HUES64 (cell line): Measurements from ENCODE around the gene RIC3.

Experiments
- H3K27ac ChIP-seq: 2 replicates; pipeline ENCODE4 v1.7.0; 2013; ENCODE audit warnings: low read depth, low read length, inconsistent platforms
- H3K27me3 ChIP-seq: 2 replicates; pipeline ENCODE4 v1.6.1; 2013; ENCODE audit warnings: mild to moderate bottlenecking, low read length; ENCODE audit not compliant: insufficient read depth
- H3K36me3 ChIP-seq: 2 replicates; pipeline ENCODE4 v1.6.1; 2013; ENCODE audit warnings: mild to moderate bottlenecking, low read length; ENCODE audit not compliant: insufficient read depth
- H3K4me1 ChIP-seq: 2 replicates; pipeline ENCODE4 v1.6.1; 2013; ENCODE audit warnings: mild to moderate bottlenecking, low read length, moderate library complexity; ENCODE audit not compliant: insufficient read depth
- H3K4me3 ChIP-seq: 2 replicates; pipeline ENCODE4 v1.5.1; 2013; ENCODE audit warnings: mild to moderate bottlenecking, low read length, moderate library complexity
- H3K9ac ChIP-seq: 2 replicates; pipeline ENCODE4 v1.6.1; 2013; ENCODE audit warnings: mild to moderate bottlenecking, low read depth, low read length
- H3K9me3 ChIP-seq: 2 replicates; pipeline ENCODE4 v1.6.1; 2013; ENCODE audit warnings: low read depth, low read length; ENCODE audit not compliant: insufficient read depth
- WGBS: fragments of 150-250, 120-280 bp; methylation state at CpG from one replicate; pipeline ENCODE4 v1.1.7; 2013; ENCODE audit warnings: missing lambda C conversion rate; 5-methylcytosine and 5-hydroxymethylcytosine counted together

Gene RIC3

GRCh38 chr11:8102296-8102915, 66.4 kb downstream of the RIC3 start:
- H3K36me3 ChIP-seq, result peaks cover 73% of the 10 kb centered on the region
- H3K4me1 ChIP-seq, result no peaks in the 10 kb centered on the region
- no peak overlapping the region for H3K9ac ChIP-seq
- no peaks in the 10 kb centered on the region for H3K9me3 ChIP-seq
- H3K4me3 ChIP-seq, result no peak overlapping the region
- H3K27me3 ChIP-seq, result no peaks in the 10 kb centered on the region
- H3K27ac ChIP-seq, result no peak overlapping the region

- WGBS, result 98% methylated on average over 10 of the region's 11 CpGs
- H3K27ac ChIP-seq, result no peak overlapping the region
- no peak overlapping the region for H3K4me3 ChIP-seq
- peaks cover 73% of the 10 kb centered on the region for H3K36me3 ChIP-seq
- no peak overlapping the region for H3K9ac ChIP-seq
- H3K9me3 ChIP-seq, result no peaks in the 10 kb centered on the region
- H3K4me1 ChIP-seq, result no peaks in the 10 kb centered on the region
- no peaks in the 10 kb centered on the region for H3K27me3 ChIP-seq
Measured at GRCh38 chr11:8101421-8101820, 67.4 kb downstream of the RIC3 start.

- Histone ChIP-seq H3K27me3 (no peaks in the 10 kb centered on the region), H3K9ac (no peak overlapping the region), H3K9me3 (no peaks in the 10 kb centered on the region), H3K36me3 (peaks cover 66% of the 10 kb centered on the region), H3K4me1 (no peaks in the 10 kb centered on the region), H3K4me3 (no peak overlapping the region), H3K27ac (no peak overlapping the region)
- WGBS, result 94% methylated on average over 8 of the region's 8 CpGs
Measured at GRCh38 chr11:8100605-8101004, 68.2 kb downstream of the RIC3 start.

- H3K4me1 ChIP-seq, result no peaks in the 10 kb centered on the region
Measured at GRCh38 chr11:8100158-8100557, 68.7 kb downstream of the RIC3 start.

GRCh38 chr11:8099291-8099899, 69.4 kb downstream of the RIC3 start:
- H3K27me3 ChIP-seq, result no peaks in the 10 kb centered on the region
- no peaks in the 10 kb centered on the region for H3K4me1 ChIP-seq
- peaks cover 55% of the 10 kb centered on the region for H3K36me3 ChIP-seq
- 55% methylated on average over 3 of the region's 3 CpGs for WGBS
- no peaks in the 10 kb centered on the region for H3K9me3 ChIP-seq
- no peak overlapping the region for H3K27ac ChIP-seq
- H3K4me3 ChIP-seq, result no peak overlapping the region
- no peak overlapping the region for H3K9ac ChIP-seq

More at GRCh38 chr11:8100158-8100557, 68.7 kb downstream of the RIC3 start:
- Histone ChIP-seq H3K27ac (no peak overlapping the region), H3K36me3 (peaks cover 62% of the 10 kb centered on the region), H3K9me3 (no peaks in the 10 kb centered on the region), H3K4me3 (no peak overlapping the region), H3K9ac (no peak overlapping the region), H3K27me3 (no peaks in the 10 kb centered on the region)
- 90% methylated on average over 13 of the region's 14 CpGs for WGBS

- peaks cover 51% of the 10 kb centered on the region for H3K36me3 ChIP-seq
- WGBS, result 89% methylated on average over 6 of the region's 6 CpGs
- H3K4me1 ChIP-seq, result no peaks in the 10 kb centered on the region
- H3K27me3 ChIP-seq, result no peaks in the 10 kb centered on the region
- no peak overlapping the region for H3K9ac ChIP-seq
- H3K9me3 ChIP-seq, result no peaks in the 10 kb centered on the region
- H3K27ac ChIP-seq, result no peak overlapping the region
- H3K4me3 ChIP-seq, result no peak overlapping the region
Measured at GRCh38 chr11:8098879-8099278, 69.9 kb downstream of the RIC3 start.

GRCh38 chr11:8098361-8098760, 70.5 kb downstream of the RIC3 start:
- 83% methylated on average over 4 of the region's 4 CpGs for WGBS
- Histone ChIP-seq H3K4me1 (no peaks in the 10 kb centered on the region), H3K27ac (no peak overlapping the region), H3K9ac (no peak overlapping the region), H3K27me3 (no peaks in the 10 kb centered on the region), H3K4me3 (no peak overlapping the region), H3K9me3 (no peaks in the 10 kb centered on the region), H3K36me3 (peaks cover 50% of the 10 kb centered on the region)

- Histone ChIP-seq H3K4me1 (no peaks in the 10 kb centered on the region), H3K9me3 (no peaks in the 10 kb centered on the region), H3K27ac (no peak overlapping the region), H3K27me3 (no peaks in the 10 kb centered on the region), H3K36me3 (peaks cover 50% of the 10 kb centered on the region), H3K4me3 (no peak overlapping the region), H3K9ac (no peak overlapping the region)
- 91% methylated on average over 2 of the region's 2 CpGs for WGBS
Measured at GRCh38 chr11:8097926-8098325, 70.9 kb downstream of the RIC3 start.

- no peaks in the 10 kb centered on the region for H3K27me3 ChIP-seq
- H3K9me3 ChIP-seq, result no peaks in the 10 kb centered on the region
- H3K4me1 ChIP-seq, result no peaks in the 10 kb centered on the region
- no peak overlapping the region for H3K4me3 ChIP-seq
- WGBS, result 97% methylated on average over 9 of the region's 9 CpGs
- H3K36me3 ChIP-seq, result peaks cover 47% of the 10 kb centered on the region
- H3K9ac ChIP-seq, result no peak overlapping the region
- no peak overlapping the region for H3K27ac ChIP-seq
Measured at GRCh38 chr11:8097468-8097867, 71.4 kb downstream of the RIC3 start.

- 93% methylated on average over 8 of the region's 8 CpGs for WGBS
- no peak overlapping the region for H3K4me3 ChIP-seq
- H3K9me3 ChIP-seq, result no peaks in the 10 kb centered on the region
- H3K4me1 ChIP-seq, result no peaks in the 10 kb centered on the region
- H3K27me3 ChIP-seq, result no peaks in the 10 kb centered on the region
- peaks cover 43% of the 10 kb centered on the region for H3K36me3 ChIP-seq
- no peak overlapping the region for H3K27ac ChIP-seq
- no peak overlapping the region for H3K9ac ChIP-seq
Measured at GRCh38 chr11:8097062-8097461, 71.8 kb downstream of the RIC3 start.

GRCh38 chr11:8096575-8096974, 72.2 kb downstream of the RIC3 start:
- Histone ChIP-seq H3K9ac (no peak overlapping the region), H3K4me1 (no peaks in the 10 kb centered on the region), H3K27ac (no peak overlapping the region), H3K27me3 (no peaks in the 10 kb centered on the region), H3K36me3 (peaks cover 40% of the 10 kb centered on the region), H3K9me3 (no peaks in the 10 kb centered on the region), H3K4me3 (no peak overlapping the region)
- 95% methylated on average over 5 of the region's 6 CpGs for WGBS
